ENCODE measurements around the gene NDUFS6.
"Not testable (repeated sequence)": the region's sequence is repeated elsewhere in the genome, so short reads cannot be mapped to it uniquely, and the experiment has no call there.

NDUFS6 gene

GRCh38 chr5:1794901-1795290 is 6.3 kb upstream of the NDUFS6 start:
- no peak for DNase-seq (ENCODE audit: extremely low read depth, low read depth)
- no peak for TF ChIP-seq CTCF (IDR thresholded peaks at IDR 0.05; ENCODE audit: low read depth, low read length)

GRCh38 chr5:1795506-1795905 is 5.7 kb upstream of the NDUFS6 start:
- DNase-seq (ENCODE audit: extremely low read depth, low read depth): no peak
- TF ChIP-seq CTCF (IDR thresholded peaks at IDR 0.05; ENCODE audit: low read depth, low read length): no peak

- no peak for TF ChIP-seq CTCF (IDR thresholded peaks at IDR 0.05; ENCODE audit: low read depth, low read length)
- no peak for DNase-seq (ENCODE audit: extremely low read depth, low read depth)
Measured at GRCh38 chr5:1795931-1796330, 5.3 kb upstream of the NDUFS6 start.

GRCh38 chr5:1796371-1797102 is 4.7 kb upstream of the NDUFS6 start:
- DNase-seq (ENCODE audit: extremely low read depth, low read depth): no peak
- TF ChIP-seq CTCF (IDR thresholded peaks at IDR 0.05; ENCODE audit: low read depth, low read length): no peak

- no peak for DNase-seq (ENCODE audit: extremely low read depth, low read depth)
- no peak for TF ChIP-seq CTCF (IDR thresholded peaks at IDR 0.05; ENCODE audit: low read depth, low read length)
Measured at GRCh38 chr5:1797103-1797800, 4.0 kb upstream of the NDUFS6 start.

GRCh38 chr5:1797855-1798254 is 3.4 kb upstream of the NDUFS6 start:
- no peak for TF ChIP-seq CTCF (IDR thresholded peaks at IDR 0.05; ENCODE audit: low read depth, low read length)
- DNase-seq (ENCODE audit: extremely low read depth, low read depth): no peak

GRCh38 chr5:1798589-1798988 is 2.6 kb upstream of the NDUFS6 start:
- not testable (repeated sequence) for DNase-seq (ENCODE audit: extremely low read depth, low read depth)
